ENCODE data around the gene RFESD. TPM values are rescaled to one million over a fixed set of nuclear protein-coding genes. Genes with fewer than 3 reads are reported as not detected.

The RFESD gene
- total RNA-seq, 2 donors from 2014 or later = 4.0 to 14.8 TPM

DNA sequence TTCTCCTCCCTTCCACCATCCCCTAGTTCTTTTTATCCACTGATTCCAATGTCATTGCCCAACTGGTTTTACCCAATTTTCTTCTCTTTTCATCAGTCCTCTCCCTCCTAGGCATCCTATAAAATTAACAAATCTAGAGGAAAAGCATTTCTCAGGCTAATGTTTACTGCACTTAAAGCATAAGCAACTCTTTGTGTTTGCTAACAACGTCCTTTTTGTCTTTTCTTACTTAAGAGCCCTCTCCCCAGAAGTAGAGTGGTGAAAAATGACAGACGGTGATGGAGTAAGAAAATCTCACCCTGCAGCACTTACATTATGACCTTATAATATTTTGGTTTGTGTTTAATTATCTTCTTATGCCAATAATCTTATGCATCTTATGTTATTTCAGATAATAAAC lies 37.8 kb downstream of the RFESD start:
- no peak for DNase-seq (ENCODE audit: low spot score)
- intact Hi-C loops (cut with DNase I) = no loop called here
- Histone ChIP-seq H3K4me3 (no peak overlapping the region), H3K4me1 (replicated peaks) (no peaks in the 10 kb centered on the region), H3K9me3 (no peaks in the 10 kb centered on the region), H3K36me3 (no peaks in the 10 kb centered on the region), H3K27me3 (replicated peaks; ENCODE audit: insufficient read depth) (no peaks in the 10 kb centered on the region), H3K27ac (no peak overlapping the region)
- WGBS = 75% methylated on average over 2 of the region's 2 CpGs
- TF ChIP-seq POLR2AphosphoS5 (IDR thresholded peaks at IDR 0.05) (no peak), POLR2A (IDR thresholded peaks at IDR 0.05) (no peak)
- TF ChIP-seq, protein P1, sequence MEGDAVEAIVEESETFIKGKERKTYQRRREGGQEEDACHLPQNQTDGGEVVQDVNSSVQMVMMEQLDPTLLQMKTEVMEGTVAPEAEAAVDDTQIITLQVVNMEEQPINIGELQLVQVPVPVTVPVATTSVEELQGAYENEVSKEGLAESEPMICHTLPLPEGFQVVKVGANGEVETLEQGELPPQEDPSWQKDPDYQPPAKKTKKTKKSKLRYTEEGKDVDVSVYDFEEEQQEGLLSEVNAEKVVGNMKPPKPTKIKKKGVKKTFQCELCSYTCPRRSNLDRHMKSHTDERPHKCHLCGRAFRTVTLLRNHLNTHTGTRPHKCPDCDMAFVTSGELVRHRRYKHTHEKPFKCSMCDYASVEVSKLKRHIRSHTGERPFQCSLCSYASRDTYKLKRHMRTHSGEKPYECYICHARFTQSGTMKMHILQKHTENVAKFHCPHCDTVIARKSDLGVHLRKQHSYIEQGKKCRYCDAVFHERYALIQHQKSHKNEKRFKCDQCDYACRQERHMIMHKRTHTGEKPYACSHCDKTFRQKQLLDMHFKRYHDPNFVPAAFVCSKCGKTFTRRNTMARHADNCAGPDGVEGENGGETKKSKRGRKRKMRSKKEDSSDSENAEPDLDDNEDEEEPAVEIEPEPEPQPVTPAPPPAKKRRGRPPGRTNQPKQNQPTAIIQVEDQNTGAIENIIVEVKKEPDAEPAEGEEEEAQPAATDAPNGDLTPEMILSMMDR (IDR thresholded peaks at IDR 0.05) = no peak

DNA sequence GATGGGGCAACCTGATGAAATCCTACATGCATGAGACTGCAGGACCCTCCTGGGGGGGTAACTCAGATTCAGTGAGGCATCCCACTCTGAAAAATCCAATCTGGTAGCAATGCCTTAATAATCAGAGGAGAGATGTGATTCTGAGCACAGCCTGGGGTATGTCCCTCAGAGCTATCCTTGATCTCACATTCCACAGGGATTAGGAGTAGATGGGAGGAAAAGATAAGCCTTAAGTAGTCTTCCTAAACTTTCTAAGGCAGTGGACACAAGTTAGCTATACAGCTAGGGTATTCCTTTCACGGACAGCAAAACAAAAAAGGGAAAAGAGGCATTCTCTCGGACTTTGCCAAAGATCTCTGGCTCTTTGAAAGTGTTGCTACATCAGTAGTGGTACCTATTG lies 40.1 kb downstream of the RFESD start:
- no peak for DNase-seq (ENCODE audit: low spot score)
- intact Hi-C loops (cut with DNase I) = no loop called here
- H3K27ac ChIP-seq = no peak overlapping the region
- TF ChIP-seq POLR2A (IDR thresholded peaks at IDR 0.05) (no peak), POLR2AphosphoS5 (IDR thresholded peaks at IDR 0.05) (no peak)
- TF ChIP-seq, protein P1 (IDR thresholded peaks at IDR 0.05) = no peak
- H3K27me3 ChIP-seq (replicated peaks; ENCODE audit: insufficient read depth) = no peaks in the 10 kb centered on the region
- H3K4me1 ChIP-seq (replicated peaks) = no peaks in the 10 kb centered on the region
- H3K9me3 ChIP-seq = no peaks in the 10 kb centered on the region
- WGBS = 83% methylated on average over 2 of the region's 2 CpGs
- H3K4me3 ChIP-seq = no peak overlapping the region
- H3K36me3 ChIP-seq = no peaks in the 10 kb centered on the region

DNA sequence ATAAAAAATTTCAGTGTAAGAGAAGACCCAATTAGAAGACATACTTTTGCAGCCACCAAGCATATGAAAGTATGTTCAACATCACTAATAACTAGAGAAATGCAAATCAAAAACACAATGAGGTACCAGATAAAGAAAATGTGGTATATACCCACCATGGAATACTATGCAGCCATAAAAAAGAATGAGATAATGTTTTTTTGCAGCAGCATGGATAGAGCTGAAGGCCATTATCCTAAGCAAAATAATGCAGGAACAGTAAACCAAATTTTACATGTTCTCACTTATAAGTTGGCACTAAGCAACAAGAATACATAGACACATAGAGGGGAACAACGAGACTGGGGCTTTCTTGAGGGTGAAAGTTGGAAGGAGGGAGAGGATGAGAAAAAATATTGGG lies 43.1 kb downstream of the RFESD start:
- 100% methylated on average over 1 of the region's 1 CpG for WGBS
- Histone ChIP-seq H3K4me3 (no peak overlapping the region), H3K36me3 (no peaks in the 10 kb centered on the region), H3K27ac (no peak overlapping the region), H3K27me3 (replicated peaks; ENCODE audit: insufficient read depth) (no peaks in the 10 kb centered on the region), H3K4me1 (replicated peaks) (no peaks in the 10 kb centered on the region), H3K9me3 (no peaks in the 10 kb centered on the region)
- intact Hi-C loops (cut with DNase I) = no loop called here
- DNase-seq (ENCODE audit: low spot score) = no peak
- TF ChIP-seq, protein P1 (IDR thresholded peaks at IDR 0.05) = no peak
- TF ChIP-seq POLR2AphosphoS5 (IDR thresholded peaks at IDR 0.05) (no peak), POLR2A (IDR thresholded peaks at IDR 0.05) (no peak)

DNA sequence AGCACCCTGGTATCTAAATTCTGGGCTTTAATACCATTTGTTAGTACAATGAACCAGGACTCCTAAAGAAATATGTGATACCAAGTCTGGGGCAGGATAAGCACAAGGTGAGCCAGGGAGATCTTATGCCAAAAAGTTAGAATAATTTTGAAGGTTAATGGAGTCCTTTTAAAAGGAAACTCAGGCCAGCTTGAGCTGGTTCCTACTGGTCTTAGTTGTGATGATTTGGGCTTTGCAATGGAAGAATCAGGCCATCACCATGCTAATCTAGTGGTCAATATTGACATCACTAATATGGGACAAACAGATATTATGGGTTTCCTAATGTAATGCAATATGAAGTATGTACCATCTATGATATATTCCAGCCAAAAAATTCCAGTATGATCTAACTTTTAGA lies 43.8 kb downstream of the RFESD start:
- H3K27me3 ChIP-seq (replicated peaks; ENCODE audit: insufficient read depth) = no peaks in the 10 kb centered on the region
- H3K4me1 ChIP-seq (replicated peaks) = no peaks in the 10 kb centered on the region
- TF ChIP-seq POLR2AphosphoS5 (IDR thresholded peaks at IDR 0.05) (no peak), POLR2A (IDR thresholded peaks at IDR 0.05) (no peak)
- TF ChIP-seq, protein P1 (IDR thresholded peaks at IDR 0.05) = no peak
- H3K36me3 ChIP-seq = no peaks in the 10 kb centered on the region
- no peak overlapping the region for H3K27ac ChIP-seq
- H3K9me3 ChIP-seq = no peaks in the 10 kb centered on the region
- intact Hi-C loops (cut with DNase I) = no loop called here
- H3K4me3 ChIP-seq = no peak overlapping the region
- no peak for DNase-seq (ENCODE audit: low spot score)

DNA sequence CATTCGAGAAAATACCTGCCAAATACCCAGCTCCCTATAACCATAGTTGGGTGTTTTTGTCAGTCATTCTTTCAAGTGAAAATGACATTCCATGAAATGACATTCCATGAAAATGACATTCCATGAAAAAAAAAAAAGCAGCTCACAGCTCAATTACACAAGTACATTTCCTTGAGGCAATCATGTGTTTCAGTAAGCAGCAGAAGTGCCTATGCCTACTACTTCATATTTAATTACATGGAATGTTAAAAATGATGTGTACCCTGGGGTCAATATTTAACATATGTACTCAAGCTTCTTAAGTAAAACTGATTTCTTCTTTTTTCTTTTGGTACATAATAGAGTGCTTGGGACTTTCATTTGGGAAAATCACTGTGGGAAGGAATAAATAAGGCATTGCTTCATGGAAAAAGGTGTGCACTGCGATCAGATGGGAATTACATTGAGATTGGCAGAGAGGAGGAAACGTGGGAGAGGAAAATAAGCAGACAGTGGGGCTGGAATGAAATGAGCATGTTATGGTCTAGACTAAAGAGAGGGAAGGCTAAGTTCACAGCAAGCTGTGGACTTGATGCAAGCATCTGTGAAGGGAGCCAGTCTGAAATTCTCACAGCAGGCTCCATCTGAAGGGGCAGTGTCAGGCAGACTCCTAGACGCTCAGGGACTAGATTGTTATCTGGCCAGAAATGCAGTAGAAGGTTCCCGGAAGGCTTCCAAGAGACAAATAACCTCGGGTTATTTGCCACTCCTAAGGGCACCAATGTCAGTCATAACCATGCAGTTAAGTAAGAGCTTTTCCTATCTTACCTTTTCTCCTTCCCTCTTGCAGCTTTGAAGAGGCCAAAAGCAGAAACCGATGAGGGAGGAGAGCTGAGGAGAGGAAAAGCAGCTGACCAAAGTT lies 51.5 kb downstream of the RFESD start:
- WGBS = 50% methylated on average over 7 of the region's 7 CpGs
- no peaks in the 10 kb centered on the region for H3K9me3 ChIP-seq
- H3K27me3 ChIP-seq (replicated peaks; ENCODE audit: insufficient read depth) = no peaks in the 10 kb centered on the region
- H3K36me3 ChIP-seq = no peaks in the 10 kb centered on the region
- no peak overlapping the region for H3K27ac ChIP-seq
- intact Hi-C loops (cut with DNase I) = no loop called here
- TF ChIP-seq POLR2A (IDR thresholded peaks at IDR 0.05) (no peak), POLR2AphosphoS5 (IDR thresholded peaks at IDR 0.05) (no peak)
- TF ChIP-seq, protein P1 (IDR thresholded peaks at IDR 0.05) = no peak
- no peak for DNase-seq (ENCODE audit: low spot score)
- H3K4me3 ChIP-seq = no peak overlapping the region
- no peaks in the 10 kb centered on the region for H3K4me1 ChIP-seq (replicated peaks)
